HG03196 (cell line): ENCODE results near the gene PLA2G7.
"Not testable (repeated sequence)": the region's sequence is repeated elsewhere in the genome, so short reads cannot be mapped to it uniquely, and the experiment has no call there.

Experiments
- ATAC-seq: cut with Tn5 transposase; IDR thresholded peaks from one replicate; pipeline ENCODE4 v1.9.1; 2021; ENCODE audit not compliant: unreplicated experiment

PLA2G7 gene

DNA sequence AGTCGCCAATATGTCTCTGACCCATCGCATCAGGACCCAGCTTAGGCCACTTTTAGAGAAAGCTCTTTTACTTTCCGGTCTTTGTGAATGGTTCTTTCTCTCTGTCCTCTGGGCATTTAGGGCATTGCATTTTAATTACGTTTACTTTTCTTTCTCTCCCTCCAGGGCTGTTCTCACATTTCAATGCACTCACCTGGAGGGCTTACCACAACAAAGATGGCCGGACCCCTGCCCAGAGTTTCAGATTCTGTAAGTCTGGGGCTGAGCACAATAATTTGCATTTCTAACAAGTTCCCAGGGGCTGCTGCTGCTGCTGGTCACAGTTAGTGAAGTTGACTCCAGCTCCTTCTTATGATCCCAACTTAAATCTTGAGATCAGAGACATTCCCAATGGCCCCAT lies 14.6 kb upstream of the PLA2G7 start:
- ATAC-seq: no peak

DNA sequence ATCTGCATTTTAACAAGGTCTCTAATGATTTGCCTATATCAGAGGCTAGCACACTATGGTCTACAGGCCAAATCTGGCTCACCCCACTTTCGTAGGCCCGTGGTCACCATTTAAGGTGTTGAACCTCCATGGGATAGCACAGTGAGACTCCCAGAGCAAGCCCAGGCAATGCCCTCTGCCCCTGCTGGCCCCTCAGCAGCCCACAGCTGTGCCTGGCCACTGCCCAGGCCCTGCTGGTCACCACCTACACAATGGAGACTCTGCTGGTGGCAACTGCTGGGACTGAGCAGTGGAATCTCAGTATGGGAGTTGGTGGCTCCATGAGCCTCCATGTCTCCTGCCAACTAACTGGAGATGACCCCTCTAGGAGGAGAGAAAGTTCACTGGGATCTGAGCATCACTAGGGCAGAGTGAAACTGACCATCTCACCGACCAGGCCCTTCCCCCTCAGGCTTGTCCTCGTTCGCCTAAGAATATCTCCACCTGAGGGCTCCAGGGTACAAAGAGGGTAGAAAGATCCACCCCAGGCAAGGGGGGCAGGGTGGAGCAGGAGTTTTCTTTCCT lies 13.8 kb upstream of the PLA2G7 start:
- ATAC-seq: no peak

DNA sequence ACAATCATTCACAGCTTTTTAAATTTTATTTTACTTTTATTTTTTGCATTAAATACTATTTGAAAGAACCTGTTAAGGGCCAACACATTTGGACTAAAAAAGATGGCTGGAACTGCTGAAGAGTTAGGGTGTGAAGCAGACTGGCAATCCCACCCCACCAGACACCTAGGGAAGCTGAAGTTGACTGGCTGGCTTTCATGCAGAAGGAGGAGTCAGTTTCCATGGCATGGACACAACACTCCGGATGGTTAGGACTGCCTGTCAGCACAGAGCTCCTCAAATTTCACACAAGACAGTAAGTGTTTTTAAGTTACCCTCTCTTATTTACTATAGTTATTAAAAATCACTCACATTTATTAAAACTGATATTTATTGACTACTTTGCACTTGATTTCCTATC lies 11.5 kb upstream of the PLA2G7 start, which contains the start of gene ANKRD66:
ANKRD66 (plus strand) TSS at position 238 of the 400 bp plus-strand sequence. CDS start 5,016 bp downstream, outside the sequence.
- ATAC-seq: no peak

DNA sequence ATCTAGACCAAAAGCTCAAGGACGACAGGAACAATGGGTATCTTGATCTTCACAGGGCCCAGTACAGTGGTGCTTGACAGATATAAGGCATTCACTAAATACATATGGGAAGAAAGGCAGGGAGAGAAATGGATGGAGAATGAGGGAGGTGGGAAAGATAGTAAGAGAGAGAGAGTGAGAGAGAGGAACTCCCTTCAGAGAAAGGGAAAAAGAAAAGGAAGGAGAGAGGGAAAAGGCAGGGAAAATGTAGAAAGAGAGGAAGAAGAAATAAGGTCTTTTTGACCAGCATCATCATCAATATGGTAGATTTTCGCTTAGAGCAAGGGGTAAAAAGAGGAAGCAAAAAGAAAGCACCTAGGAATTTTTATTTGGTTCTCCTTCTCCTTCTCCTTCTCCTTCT lies 10.8 kb upstream of the PLA2G7 start:
- no peak for ATAC-seq

DNA sequence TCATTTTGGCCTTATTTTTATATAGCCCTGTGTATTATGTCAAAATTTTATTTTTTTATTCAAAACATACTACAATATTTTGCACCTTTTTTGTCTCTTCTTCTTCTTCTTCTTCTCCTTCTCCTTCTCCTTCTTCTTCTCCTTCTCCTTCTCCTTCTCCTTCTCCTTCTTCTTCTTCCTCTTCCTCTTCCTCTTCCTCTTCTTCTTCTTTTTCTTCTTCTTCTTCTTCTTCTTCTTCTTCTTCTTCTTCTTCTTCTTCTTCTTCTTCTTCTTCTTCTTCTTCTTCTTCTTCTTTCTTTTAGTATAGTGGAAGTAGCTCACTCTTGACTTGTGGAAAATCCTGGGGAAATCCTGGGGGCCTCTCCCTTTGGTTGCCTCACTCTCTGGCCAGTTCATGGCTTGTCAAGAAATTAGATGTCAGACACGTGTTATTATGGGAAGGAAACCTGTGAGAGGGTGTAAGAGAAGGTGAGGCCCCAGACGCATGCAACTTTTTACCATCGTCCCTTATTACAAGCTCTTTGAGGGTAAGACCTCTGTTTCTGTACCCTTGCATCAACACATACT lies 9.1 kb upstream of the PLA2G7 start:
- not testable (repeated sequence) for ATAC-seq

DNA sequence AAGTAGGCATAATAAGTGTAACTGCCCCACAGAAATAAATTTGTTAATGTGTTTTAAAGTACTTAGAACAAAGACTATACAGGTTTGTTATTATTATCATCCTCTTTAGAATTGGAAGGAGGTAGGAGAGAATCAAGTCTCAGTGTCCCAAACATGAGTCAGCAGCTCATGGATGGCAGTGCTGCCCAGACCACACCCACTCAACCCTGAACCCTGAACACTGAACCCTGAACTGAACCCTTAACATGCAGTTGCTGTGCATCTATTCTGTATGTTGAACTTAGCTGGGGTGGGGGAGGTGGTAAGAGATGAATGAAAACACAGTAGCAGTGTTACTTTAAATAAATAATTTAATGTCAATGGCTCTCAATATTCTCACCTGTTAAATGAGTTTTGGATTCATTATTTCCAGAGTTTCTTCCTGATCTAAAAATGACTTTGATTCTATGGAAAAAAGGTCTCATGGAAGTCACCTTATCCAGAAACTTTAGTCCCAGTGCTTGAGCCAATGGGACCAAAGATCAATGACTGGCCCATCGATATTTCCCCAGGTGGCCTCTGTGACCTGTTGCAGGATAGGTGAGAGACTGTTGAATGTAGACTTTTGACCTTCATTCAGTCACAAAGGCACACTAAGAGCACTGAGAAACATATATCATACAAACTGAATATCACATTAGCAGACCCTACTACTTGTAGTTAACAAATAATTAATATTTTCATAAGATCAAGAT lies 8.4 kb upstream of the PLA2G7 start:
- no peak for ATAC-seq

DNA sequence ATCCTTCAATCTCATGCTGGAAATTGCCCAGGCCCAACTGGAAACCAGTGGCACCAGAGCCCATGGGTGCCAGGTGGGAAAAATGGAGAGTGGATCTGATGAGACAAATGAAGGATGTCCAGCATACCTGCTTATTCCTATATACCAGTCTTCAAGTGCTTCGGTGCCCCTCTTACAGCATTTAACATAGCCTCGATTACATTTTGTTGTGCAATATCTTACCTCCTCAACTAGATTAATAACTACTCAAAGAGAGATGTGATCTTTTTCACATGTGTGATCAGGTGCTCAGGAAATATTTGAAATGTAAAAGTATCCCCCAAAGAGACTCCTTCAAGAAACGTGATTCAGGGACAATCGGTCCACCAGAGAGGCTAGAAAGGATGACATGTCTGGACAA lies 6.7 kb upstream of the PLA2G7 start:
- no peak for ATAC-seq

DNA sequence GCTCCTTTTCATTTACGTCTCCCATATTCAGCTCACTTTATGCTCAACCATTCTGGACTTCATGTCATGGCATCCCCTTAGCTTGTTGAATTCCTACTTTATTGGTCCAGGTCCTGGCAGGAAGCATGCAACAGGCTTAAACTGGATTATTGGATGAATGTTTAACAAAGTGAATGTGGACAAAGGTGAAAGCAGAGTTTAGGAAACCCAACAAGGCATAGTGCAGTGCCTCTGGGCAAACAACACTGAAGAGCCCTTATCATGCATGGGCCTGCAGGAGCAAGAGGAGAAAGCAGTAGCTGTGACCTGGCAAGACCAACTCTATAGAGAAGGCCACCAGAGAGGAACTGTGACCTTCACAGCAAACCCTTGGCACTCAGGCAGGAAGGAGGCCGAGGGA lies 6.3 kb upstream of the PLA2G7 start:
- no peak for ATAC-seq

DNA sequence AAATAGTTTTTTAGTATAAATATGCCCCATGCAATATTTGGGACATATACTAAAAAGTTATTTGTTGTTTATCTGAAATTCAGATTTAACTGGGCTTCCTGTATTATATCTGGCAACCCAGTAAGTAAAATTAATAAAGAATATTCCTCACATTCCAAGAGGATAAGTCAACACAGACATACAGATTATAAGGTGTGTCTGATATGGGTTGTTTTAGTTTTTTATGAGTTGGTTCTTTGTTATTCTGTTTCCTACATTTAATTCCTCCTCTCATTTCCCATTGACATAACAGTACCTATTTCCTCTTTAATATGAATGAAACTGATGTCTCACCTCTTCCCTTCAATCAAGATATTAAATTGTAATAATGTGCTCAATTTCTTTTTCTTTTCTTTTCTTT lies 1.7 kb upstream of the PLA2G7 start:
- ATAC-seq: no peak

DNA sequence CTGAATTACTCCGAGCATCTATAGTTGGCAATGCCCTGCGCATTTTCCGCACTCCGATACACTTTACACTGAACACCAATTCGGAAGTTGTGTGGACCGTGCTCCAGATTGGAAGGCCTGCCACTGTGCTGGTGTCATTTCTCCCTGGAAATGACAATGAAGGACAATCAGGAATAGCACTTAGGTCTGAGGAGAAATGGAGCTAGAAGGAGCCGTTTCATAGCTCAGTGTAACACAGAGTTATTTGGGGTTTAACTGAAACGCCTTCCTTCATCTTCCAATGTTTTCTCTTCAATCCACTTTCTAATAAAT lies 501 bp upstream of the PLA2G7 start:
- no peak for ATAC-seq

DNA sequence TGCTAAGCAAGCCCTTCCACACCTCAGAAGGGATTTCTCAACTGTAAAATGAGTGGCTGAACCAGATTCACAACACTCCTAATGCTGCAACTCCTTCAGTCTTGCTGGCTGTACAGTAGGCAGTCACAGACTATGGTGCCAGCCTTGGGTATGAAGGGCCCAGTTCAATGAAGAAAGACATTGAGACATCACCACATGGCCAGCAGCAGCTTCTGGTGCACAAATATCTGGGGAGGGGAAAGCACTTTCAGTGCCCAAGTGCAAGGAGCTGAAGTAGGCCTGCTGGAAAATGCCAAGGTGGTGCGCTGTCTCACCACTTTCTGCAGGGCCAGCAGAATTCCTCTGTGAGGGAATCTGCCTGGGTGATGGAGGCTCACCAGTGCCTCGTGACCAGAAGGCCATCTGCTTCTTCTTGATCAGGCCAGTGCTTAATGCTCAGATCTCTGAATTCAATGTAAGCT lies 1.8 kb downstream of the PLA2G7 start:
- no peak for ATAC-seq

DNA sequence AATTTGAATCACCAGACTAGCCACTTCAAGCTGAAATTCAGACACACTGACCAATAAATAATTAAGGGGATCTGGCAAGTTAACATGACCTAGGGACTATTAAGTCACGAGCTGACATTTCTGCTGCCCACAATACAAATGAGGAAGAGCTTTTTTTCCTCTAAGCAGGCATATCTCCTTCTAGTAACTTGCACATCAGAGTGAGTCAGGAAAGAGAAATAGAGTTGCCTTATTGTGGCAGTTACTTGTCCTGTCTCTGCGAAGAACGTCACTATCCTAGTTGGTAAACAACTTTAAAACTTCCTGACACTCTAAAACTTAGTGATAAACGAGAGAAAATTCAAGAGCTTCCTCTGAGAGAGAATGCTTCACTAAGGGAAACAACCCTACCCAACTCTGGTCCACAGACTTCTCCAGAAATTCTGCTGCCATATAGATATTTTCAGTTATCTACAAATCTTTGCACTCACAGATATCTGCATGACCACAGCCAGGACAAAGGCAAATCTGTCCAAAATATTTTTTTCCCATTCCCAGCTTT lies 4.2 kb downstream of the PLA2G7 start:
- no peak for ATAC-seq

DNA sequence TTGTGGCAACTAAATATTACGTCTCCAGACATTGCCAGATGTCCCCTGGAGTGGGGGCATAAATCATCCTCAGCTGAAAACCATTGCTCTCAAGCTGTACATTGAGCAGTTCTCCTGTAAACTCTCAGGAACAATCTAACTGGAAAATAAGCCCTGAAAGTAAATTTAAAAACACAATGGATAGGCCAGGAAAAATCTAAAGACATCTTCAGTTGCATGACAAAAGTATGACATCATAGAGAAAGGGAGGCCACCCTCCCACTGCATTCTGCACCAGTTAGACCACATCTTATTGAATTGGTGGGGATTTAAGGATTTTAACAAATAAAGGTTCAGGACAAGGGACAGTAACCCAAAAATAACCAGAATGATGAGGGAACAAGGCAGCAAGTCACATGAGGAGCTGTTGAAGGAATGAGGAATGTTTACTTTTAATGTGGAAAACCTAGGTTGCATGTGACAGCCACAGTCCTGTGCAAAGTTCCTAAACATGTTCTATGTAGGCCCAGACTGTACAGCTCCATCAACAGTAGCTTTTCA lies 5.3 kb downstream of the PLA2G7 start:
- no peak for ATAC-seq

DNA sequence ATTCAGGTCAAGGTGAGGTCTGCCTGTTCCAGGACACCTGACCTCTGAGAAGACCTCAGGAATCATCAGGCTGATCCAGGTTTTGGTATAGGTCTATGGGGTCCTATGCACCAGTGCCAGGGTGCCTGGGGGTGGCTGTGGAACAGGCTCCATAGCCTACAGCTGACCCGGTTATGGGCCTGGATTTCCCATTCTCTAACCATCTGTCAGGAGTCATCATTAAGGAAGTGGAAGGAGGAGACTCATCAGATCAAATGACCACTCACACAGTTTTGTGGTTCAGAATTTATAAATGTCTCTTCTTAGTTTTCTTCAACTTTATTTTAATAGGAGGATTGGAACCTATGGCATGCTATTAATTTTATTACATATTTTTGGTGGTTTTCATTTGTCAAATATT lies 14.8 kb downstream of the PLA2G7 start:
- no peak for ATAC-seq

DNA sequence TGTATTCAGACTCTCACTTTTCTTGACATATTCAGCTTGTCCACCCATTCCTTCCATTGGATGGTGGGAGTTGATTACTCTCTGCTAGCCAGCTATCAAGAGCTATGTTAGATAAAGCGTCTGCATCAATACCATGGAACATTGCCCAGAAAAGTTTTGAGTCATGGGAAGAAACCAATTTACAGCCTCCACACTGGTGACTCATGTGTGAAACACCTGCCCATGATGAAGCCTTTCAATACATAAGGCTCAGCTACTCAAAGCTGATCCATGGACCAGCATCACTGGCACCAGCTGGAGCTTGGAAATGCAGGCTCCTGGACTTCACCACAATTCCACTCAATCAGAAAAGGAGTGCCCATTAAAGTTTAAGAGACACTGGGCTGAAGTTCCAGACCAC lies 16.1 kb downstream of the PLA2G7 start:
- no peak for ATAC-seq

DNA sequence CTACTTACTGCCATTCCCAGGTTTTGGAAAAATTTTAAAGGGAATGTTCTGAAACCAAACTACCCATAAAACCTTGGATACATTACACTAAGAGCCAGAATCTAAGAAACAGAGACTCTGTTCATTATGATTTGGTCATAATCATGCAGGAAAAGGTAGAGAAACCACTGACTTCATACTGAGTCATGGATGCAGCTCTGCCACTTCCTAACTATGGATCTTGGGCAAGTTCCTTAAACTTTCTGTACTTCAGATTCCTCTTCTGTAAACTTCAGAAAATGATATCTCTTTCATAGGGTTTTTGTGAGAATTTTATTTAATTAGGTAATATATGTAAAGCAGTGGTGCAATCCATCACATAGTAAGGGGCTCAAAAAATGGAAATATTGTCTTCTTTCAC lies 20.0 kb downstream of the PLA2G7 start:
- no peak for ATAC-seq

DNA sequence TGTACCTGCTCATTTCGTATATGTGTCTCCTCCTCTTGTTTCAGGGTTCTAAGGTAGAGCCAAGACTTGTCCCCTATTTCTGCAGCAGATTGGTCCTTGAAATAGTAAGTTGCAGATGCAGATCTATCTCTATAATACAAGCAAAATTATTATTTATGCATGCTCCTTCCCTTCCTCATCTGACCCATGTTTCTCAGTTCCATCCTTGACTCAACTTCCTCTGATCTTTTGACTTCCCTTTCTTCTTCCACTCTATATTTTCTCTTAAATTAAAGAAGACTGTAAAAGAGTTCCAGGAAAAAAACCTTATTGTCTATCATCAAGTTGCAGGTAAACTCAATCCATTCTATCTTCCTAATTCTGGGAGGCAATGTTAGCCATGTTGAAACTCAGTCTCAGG lies 23.7 kb downstream of the PLA2G7 start:
- ATAC-seq: no peak

DNA sequence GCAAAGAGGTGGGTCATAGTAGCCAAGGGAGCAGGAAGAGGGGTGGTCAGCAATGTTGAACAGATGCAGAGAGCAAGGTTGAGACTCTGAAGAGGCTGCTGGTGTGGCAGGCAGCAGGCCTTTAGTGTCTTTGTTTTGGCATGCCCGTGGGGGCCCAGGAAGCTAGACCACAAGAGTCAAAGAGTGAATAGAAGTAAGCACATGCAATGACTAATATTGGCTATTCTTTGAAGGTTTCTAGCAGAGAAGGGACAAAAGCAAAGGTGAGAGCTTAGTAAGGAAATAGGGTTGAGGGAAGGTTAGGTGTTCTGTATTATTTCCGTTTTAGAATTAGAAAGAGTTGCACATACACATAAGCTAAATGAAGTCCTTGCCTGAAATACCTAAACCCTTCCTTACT lies 28.7 kb downstream of the PLA2G7 start:
- ATAC-seq: no peak

DNA sequence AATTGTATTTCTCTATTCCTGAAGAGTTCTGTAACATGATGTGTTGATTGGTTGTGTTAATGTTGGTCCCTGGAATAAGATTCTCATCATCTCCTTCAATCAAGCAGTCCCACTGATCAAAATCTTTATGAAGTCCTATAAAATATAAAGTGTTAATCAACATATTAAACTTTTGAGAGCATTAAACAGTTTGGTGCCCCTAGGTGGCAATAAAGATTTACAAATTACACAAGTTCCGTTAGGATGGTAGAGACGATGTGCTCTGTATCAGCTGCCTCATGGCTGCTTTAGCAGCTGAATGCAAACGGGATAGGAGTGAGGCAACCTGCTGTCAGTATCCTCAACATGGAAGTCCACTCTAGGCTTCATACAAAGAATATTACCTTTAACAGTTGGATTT lies 30.6 kb downstream of the PLA2G7 start:
- no peak for ATAC-seq

DNA sequence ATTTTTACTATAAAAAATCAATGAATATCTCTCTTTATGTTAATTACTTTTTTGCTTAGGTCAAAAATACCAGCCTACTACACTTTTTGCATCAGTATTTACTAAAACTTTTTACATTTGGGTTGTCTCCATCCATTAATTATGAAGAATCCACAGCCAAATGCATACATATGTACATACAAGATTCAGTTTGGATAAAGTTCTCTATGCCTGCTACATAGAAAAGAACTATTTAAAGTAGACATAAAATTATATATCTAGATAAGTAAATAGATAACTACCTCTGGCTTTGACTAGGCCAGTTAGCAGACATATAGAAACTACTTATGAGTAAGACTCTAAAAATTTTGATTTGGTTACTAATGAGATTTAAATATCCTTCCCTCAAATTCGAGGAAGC lies 35.2 kb downstream of the PLA2G7 start:
- no peak for ATAC-seq

DNA sequence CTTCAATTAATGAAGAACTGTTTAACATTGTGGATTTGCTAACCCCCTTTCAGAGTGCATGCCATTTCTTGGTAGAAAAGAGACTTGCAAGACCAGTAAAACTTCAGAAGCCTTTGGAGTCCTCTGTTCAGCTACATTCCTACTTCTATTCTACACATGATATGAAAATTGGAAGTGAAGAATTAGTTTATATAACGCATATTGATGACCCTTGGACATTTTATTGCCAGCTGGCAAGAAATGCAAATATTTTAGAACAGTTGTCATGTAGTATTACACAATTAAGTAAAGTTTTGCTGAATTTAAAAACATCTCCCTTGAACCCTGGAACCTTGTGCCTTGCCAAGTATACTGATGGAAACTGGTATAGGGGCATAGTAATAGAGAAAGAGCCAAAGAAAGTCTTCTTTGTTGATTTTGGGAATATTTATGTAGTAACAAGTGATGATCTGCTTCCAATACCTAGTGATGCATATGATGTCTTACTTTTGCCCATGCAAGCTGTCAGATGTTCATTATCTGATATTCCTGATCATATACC lies 44.2 kb downstream of the PLA2G7 start:
- no peak for ATAC-seq
